Stimulated activated naive CD8-positive, alpha-beta T cell treated with anti-CD3 and anti-CD28 coated beads, Interleukin-15, amount 100 ng/mL, for 72 hours (primary cell): Measurements from ENCODE around the gene PAPSS1.
"Not testable (repeated sequence)": the region's sequence is repeated elsewhere in the genome, so short reads cannot be mapped to it uniquely, and the experiment has no call there.

Experiments used
- ATAC-seq: fragments of 150-1000 bp; cut with Tn5 transposase; 2 replicates; pipeline ENCODE4 v1.10.0; 2021; ENCODE audit warnings: mild to moderate bottlenecking, moderate library complexity
- DNase-seq, 2 donors: peaks; one replicate each; pipeline ENCODE4 v3.0.0; 2021 to 2022
- H3K27ac Mint-ChIP-seq, 2 donors: one replicate each; pipeline ENCODE4 v1.8.0; 2022; ENCODE audit warnings: mild to moderate bottlenecking in 2 of 2, mixed read lengths in 2 of 2, moderate library complexity in 2 of 2
- H3K27me3 Mint-ChIP-seq: one replicate; pipeline ENCODE4 v1.8.0; 2022; ENCODE audit warnings: mixed read lengths
- H3K4me1 Mint-ChIP-seq: one replicate; pipeline ENCODE4 v1.8.0; 2022; ENCODE audit warnings: mild to moderate bottlenecking, mixed read lengths
- H3K4me3 Mint-ChIP-seq, 2 donors: one replicate each; pipeline ENCODE4 v1.8.0; 2022; ENCODE audit warnings: mild to moderate bottlenecking in 2 of 2, mixed read lengths in 2 of 2, moderate library complexity in 1 of 2
- H3K9me3 Mint-ChIP-seq, 2 donors: one replicate each; pipeline ENCODE4 v1.8.0; 2022; ENCODE audit warnings: mixed read lengths in 2 of 2

Gene PAPSS1

GRCh38 chr4:107710493-107711459 is 9.3 kb downstream of the PAPSS1 start:
- DNase-seq (no peak), ATAC-seq (no peak)
- H3K4me3 Mint-ChIP-seq = peak overlapping the region in 1 of 2 donors; percentile 54
- no peak overlapping the region for H3K27ac Mint-ChIP-seq
- no peaks in the 10 kb centered on the region for H3K27me3 Mint-ChIP-seq
- peaks cover 11 to 24% of the 10 kb centered on the region in 2 donors for H3K9me3 Mint-ChIP-seq
- peaks cover 16% of the 10 kb centered on the region for H3K4me1 Mint-ChIP-seq

DNA sequence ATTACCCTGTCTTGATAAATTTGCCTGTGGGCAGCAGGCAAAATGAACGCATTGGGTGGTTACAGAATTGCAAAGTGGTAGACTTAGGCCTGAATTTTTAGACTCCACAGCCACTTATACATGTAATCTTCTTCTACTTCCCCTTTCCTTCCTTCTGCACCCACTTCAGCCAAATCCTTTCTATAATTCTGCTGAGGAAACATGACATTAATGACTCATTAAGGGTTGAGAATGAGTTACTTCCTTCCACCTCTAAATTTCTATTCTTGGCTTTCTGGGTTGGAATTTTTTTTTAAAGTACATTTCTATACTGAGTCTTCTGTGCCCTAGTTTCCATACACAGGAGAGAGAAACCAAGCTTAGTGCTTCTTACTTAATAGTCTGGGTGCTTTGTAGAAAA is 10.1 kb downstream of the PAPSS1 start:
- Mint-ChIP-seq H3K4me3 (no peak overlapping the region), H3K27me3 (no peaks in the 10 kb centered on the region), H3K27ac (no peak overlapping the region), H3K9me3 (peaks cover 19 to 32% of the 10 kb centered on the region in 2 donors), H3K4me1 (peaks cover 16% of the 10 kb centered on the region)
- ATAC-seq (no peak), DNase-seq (no peak)

DNA sequence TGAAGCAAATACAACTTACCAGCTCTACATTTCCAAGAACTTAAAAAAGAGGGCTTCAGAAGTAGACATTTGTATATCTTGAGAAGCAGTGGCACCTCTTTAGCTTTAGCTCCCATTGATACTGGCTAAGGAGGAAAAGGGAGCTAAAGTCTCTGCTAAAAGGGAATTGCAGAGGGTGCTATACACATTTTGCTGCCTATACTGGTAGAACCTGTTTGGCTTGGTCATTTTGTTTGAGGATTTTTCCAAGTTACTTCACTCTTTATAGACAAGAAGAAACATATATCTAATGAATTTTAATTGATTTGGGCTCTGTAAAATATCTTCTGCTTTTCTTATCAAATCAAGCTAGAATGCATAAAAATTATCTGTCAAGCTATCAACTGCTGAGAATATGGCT is 11.8 kb downstream of the PAPSS1 start:
- peaks cover 26 to 33% of the 10 kb centered on the region in 2 donors for H3K9me3 Mint-ChIP-seq
- H3K4me1 Mint-ChIP-seq = peaks cover 16% of the 10 kb centered on the region
- H3K27me3 Mint-ChIP-seq = no peaks in the 10 kb centered on the region
- no peak overlapping the region for H3K27ac Mint-ChIP-seq
- no peak for DNase-seq
- no peak overlapping the region for H3K4me3 Mint-ChIP-seq
- ATAC-seq = no peak

DNA sequence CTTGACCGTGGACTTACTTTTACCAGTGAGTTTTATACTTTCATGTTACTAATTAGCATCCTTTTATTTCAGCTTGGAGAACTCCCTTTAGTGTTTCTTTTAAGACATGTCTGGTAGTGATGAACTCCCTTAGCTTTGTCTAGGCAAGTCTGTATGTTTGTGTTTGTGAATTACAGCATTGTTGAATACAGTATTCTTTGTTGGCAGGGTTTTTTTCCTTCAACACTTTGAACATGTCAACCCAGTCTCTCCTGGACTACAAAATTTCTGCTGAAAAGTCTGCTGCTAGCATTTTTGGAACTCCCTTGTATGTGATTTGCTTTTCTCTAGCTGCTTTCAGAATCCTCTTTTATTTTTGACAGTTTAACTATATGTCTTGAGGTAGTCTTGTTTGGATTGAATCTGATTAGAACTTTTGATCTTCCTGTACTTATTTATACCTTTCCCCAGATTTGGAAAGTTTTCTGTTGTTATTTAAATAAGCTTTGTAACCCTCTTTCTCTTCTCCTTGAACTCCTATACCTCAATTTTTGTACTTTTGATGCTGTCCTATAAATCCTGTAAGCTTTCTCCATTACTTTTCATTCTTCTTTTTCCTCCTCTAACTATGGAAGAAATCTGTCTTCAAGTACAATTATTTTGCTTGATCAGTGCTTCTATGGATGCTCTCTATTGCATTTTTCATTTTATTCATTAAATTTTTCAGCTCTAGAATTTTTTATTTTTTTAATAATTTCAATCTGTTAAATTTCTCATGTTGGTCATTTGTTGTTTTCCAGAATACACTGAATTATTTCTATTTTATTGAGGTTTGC is 14.1 kb downstream of the PAPSS1 start:
- H3K4me1 Mint-ChIP-seq = peaks cover 16% of the 10 kb centered on the region
- no peaks in the 10 kb centered on the region for H3K27me3 Mint-ChIP-seq
- H3K27ac Mint-ChIP-seq = no peak overlapping the region
- DNase-seq (no peak), ATAC-seq (no peak)
- H3K9me3 Mint-ChIP-seq = peaks cover 29 to 33% of the 10 kb centered on the region in 2 donors
- no peak overlapping the region for H3K4me3 Mint-ChIP-seq

GRCh38 chr4:107701565-107701964 is 18.5 kb downstream of the PAPSS1 start:
- no peak overlapping the region for H3K27ac Mint-ChIP-seq
- DNase-seq (no peak), ATAC-seq (no peak)
- H3K27me3 Mint-ChIP-seq = no peaks in the 10 kb centered on the region
- no peak overlapping the region for H3K4me3 Mint-ChIP-seq
- H3K9me3 Mint-ChIP-seq = peaks cover 17 to 24% of the 10 kb centered on the region in 2 donors
- H3K4me1 Mint-ChIP-seq = no peaks in the 10 kb centered on the region

DNA sequence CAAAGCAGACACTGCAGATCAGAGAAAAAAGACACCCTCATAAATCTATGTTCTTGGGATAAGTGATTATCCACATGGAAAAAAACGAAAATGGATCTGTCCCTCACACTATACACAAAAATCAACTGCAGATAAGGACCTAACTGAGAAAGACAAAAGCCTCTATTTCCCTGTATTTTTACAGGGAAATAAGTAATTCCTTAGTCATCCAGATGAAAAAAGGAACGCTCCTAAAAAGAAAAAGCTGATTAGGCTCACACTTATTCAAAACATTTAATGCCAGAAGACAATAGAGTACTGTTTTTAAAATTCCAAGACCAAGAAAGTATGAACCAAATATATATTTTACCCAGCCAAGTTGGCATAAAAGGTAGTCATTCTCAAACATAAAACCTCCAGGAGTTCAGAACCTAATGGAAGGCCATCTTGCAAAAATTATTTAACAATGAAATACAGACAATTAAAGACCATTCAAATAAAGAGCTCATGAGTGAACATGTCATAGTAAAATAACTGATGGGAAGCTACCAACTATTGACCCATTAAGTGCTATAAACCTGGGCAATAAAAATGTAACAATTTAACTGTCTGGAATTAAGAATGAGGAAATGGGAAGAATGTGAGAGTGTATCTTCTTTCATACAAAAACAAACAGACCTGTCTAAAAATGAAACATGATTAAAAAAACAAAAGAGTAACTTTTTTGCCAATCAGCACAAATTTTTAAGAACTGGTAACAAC is 20.4 kb downstream of the PAPSS1 start:
- H3K27me3 Mint-ChIP-seq = no peaks in the 10 kb centered on the region

DNA sequence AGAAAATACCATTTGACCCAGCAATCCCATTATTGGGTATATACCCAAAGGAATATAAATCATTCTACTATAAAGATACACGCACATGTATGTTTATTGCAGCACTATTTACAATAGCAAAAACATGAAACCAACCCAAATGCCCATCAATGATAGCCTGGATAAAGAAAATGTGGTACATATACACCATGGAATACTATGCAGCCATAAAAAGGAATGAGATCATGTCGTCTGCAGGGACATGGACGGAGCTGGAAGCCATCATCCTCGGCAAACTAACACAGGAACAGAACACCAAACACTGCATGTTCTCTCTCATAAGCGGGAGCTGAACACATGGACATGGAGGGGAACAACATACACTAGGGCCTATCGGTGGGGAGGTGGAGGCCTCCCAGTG is 23.8 kb downstream of the PAPSS1 start:
- not testable (repeated sequence) for DNase-seq, H3K27me3 Mint-ChIP-seq, H3K4me3 Mint-ChIP-seq, H3K4me1 Mint-ChIP-seq, H3K9me3 Mint-ChIP-seq, ATAC-seq
- peak overlapping the region in 1 of 2 donors; percentile 82 for H3K27ac Mint-ChIP-seq

More for the DNA sequence above, 20.4 kb downstream of the PAPSS1 start:
- no peak overlapping the region for H3K4me3 Mint-ChIP-seq
- no peak for ATAC-seq
- H3K4me1 Mint-ChIP-seq = no peaks in the 10 kb centered on the region
- DNase-seq = no peak
- H3K9me3 Mint-ChIP-seq = peaks cover 0 to 14% of the 10 kb centered on the region in 2 donors
- no peak overlapping the region for H3K27ac Mint-ChIP-seq

- DNase-seq (no peak), ATAC-seq (no peak)
- Mint-ChIP-seq H3K9me3 (peaks cover 0 to 4% of the 10 kb centered on the region in 2 donors), H3K4me3 (no peak overlapping the region), H3K27me3 (no peaks in the 10 kb centered on the region), H3K27ac (no peak overlapping the region), H3K4me1 (no peaks in the 10 kb centered on the region)
These were observed 26.9 kb downstream of the PAPSS1 start for GRCh38 chr4:107693132-107693531.

GRCh38 chr4:107692202-107692601 is 27.8 kb downstream of the PAPSS1 start:
- Mint-ChIP-seq H3K9me3 (peaks cover 0 to 4% of the 10 kb centered on the region in 2 donors), H3K4me3 (no peak overlapping the region), H3K27ac (no peak overlapping the region), H3K27me3 (no peaks in the 10 kb centered on the region), H3K4me1 (no peaks in the 10 kb centered on the region)
- ATAC-seq (no peak), DNase-seq (no peak)

DNA sequence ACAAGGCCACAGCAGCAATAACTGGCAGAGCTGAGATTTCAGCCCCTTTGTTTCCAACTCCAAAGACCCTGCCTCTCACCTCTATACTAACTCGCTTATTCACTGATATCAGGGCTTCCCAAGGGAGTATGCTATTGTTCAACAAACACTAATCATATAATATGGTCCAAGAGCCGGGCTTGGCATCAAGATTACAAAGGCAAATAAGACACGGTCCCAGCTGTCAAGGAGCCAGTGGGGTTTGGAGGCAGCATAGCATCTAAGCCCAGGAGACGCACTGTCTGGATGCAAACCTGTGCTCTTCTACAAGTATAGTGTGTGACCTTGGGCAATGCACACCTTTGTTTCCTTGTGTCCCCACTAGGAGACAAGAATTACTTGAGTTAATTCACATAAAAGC is 28.7 kb downstream of the PAPSS1 start:
- Mint-ChIP-seq H3K27me3 (no peaks in the 10 kb centered on the region), H3K9me3 (peaks cover 0 to 2% of the 10 kb centered on the region in 2 donors), H3K4me3 (no peak overlapping the region), H3K27ac (no peak overlapping the region), H3K4me1 (no peaks in the 10 kb centered on the region)
- ATAC-seq (no peak), DNase-seq (no peak)

DNA sequence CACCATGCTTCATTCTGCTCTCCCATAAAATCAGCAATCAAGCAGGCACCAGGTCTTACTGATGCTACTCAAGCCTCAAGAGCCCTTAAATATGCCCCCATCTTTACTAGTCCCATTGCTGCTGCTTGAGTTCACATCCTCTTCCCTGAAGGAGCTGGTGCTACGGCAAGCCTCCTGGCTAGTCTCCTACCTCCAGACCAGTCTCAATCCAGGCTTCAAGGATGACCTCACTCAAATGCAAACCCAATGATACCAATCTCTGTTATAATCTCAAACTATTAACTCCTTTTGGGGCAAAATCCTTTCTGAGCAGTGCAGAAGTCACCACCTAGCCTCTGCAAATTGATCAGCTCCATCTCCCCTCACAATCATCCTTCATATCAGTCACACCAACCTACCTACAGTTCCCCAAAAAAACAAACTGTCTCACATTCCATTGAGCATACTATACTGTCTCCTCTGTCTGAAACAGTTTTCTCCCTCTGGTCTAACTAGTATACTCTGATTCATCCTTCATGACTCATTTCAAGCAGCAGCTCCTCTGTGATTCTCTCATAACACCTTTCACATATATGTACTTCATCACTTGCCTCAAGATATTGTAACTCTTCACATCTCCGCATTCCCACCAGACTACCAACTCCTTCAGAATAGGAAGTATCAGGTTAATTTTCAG is 30.0 kb downstream of the PAPSS1 start:
- no peaks in the 10 kb centered on the region for H3K27me3 Mint-ChIP-seq
- peak; percentile 95 for ATAC-seq

GRCh38 chr4:107688421-107688820 is 31.6 kb downstream of the PAPSS1 start:
- Mint-ChIP-seq H3K27ac (no peak overlapping the region), H3K27me3 (no peaks in the 10 kb centered on the region), H3K4me1 (no peaks in the 10 kb centered on the region), H3K4me3 (no peak overlapping the region), H3K9me3 (no peaks in the 10 kb centered on the region)
- no peak for DNase-seq
- no peak for ATAC-seq

More for the DNA sequence above, 30.0 kb downstream of the PAPSS1 start:
- no peak for DNase-seq
- Mint-ChIP-seq H3K4me1 (no peaks in the 10 kb centered on the region), H3K27ac (no peak overlapping the region), H3K4me3 (no peak overlapping the region), H3K9me3 (no peaks in the 10 kb centered on the region)

GRCh38 chr4:107685740-107686139 is 34.3 kb downstream of the PAPSS1 start:
- no peak overlapping the region for H3K27ac Mint-ChIP-seq
- DNase-seq = no peak
- no peaks in the 10 kb centered on the region for H3K4me1 Mint-ChIP-seq
- no peaks in the 10 kb centered on the region for H3K9me3 Mint-ChIP-seq
- no peak overlapping the region for H3K4me3 Mint-ChIP-seq
- ATAC-seq = no peak
- H3K27me3 Mint-ChIP-seq = no peaks in the 10 kb centered on the region

GRCh38 chr4:107683873-107684272 is 36.2 kb downstream of the PAPSS1 start:
- ATAC-seq = no peak
- H3K9me3 Mint-ChIP-seq = peaks cover 0 to 8% of the 10 kb centered on the region in 2 donors
- H3K27ac Mint-ChIP-seq = no peak overlapping the region
- H3K4me3 Mint-ChIP-seq = no peak overlapping the region
- H3K4me1 Mint-ChIP-seq = no peaks in the 10 kb centered on the region
- H3K27me3 Mint-ChIP-seq = no peaks in the 10 kb centered on the region
- no peak for DNase-seq

GRCh38 chr4:107682306-107682705 is 37.7 kb downstream of the PAPSS1 start:
- peaks cover 7 to 22% of the 10 kb centered on the region in 2 donors for H3K9me3 Mint-ChIP-seq
- no peak overlapping the region for H3K4me3 Mint-ChIP-seq
- H3K4me1 Mint-ChIP-seq = no peaks in the 10 kb centered on the region
- H3K27ac Mint-ChIP-seq = no peak overlapping the region
- no peaks in the 10 kb centered on the region for H3K27me3 Mint-ChIP-seq
- ATAC-seq (no peak), DNase-seq (no peak)
